Endothelial cell of umbilical vein (primary cell): Measurements from ENCODE around the gene SLFN14. TPM values are rescaled to one million over a fixed set of nuclear protein-coding genes. Genes with fewer than 3 reads are reported as not detected.
"Not testable (repeated sequence)": the region's sequence is repeated elsewhere in the genome, so short reads cannot be mapped to it uniquely, and the experiment has no call there.

Experiments used
- BruUV-seq: library from RNA; stranded (reverse); fragments of 400-500 nt; replicated peaks from 2 replicates; lab custom pipeline; 2021; lab: Mats Ljungman, UMichigan
- CTCF ChIA-PET: fragments of 300-600, 350-600 bp; sonication (Branson Sonifier 250); formaldehyde crosslinking; loops from one replicate; lab custom pipeline; 2021; ENCODE audit warnings: antibody characterized with exemption, inconsistent platforms; lab: Charles Lee
- POLR2A ChIA-PET: fragments of 300-600, 350-600 bp; sonication (Branson Sonifier 250); formaldehyde crosslinking; loops from one replicate; lab custom pipeline; 2021; ENCODE audit warnings: antibody characterized with exemption, inconsistent platforms; lab: Charles Lee
- DNase-seq: peaks from one replicate; pipeline ENCODE4 v3.0.0-alpha.2; 2011; ENCODE audit warnings: low read depth, low spot score
- FAIRE-seq: peaks from 2 replicates; lab custom pipeline; 2011; peaks lifted over from hg19 to GRCh38; lab: Jason Lieb, UNC
- H2AFZ ChIP-seq: 2 replicates; pipeline ENCODE4 v1.6.0; 2012; ENCODE audit warnings: low read depth, low read length, control low read depth, inconsistent platforms
- H3K27ac ChIP-seq: 2 replicates; pipeline ENCODE4 v1.5.1; 2011; ENCODE audit warnings: low read depth, mild to moderate bottlenecking, control low read depth, low read length, moderate library complexity; ENCODE audit not compliant: insufficient read depth
- H3K27me3 ChIP-seq, 2 experiments: 2 replicates each; pipeline versions ENCODE4 v1.6.0 to v1.6.1; 2011; ENCODE audit warnings: low read length in 2 of 2, mixed read lengths in 1 of 2; ENCODE audit not compliant: control insufficient read depth in 2 of 2, insufficient read depth in 2 of 2
- H3K36me3 ChIP-seq, 2 experiments: 2 replicates in 1 of 2; 3 replicates in 1 of 2; pipeline ENCODE4 v1.5.1; 2011; ENCODE audit warnings: low read length in 2 of 2, mild to moderate bottlenecking in 1 of 2, moderate library complexity in 1 of 2; ENCODE audit not compliant: control insufficient read depth in 2 of 2, insufficient read depth in 2 of 2; ENCODE audit errors: extremely low read depth in 1 of 2
- H3K4me1 ChIP-seq: 3 replicates; pipeline ENCODE4 v1.5.1; 2011; ENCODE audit warnings: mild to moderate bottlenecking, low read length; ENCODE audit not compliant: control insufficient read depth, insufficient read depth; ENCODE audit errors: extremely low read depth
- H3K4me2 ChIP-seq: 2 replicates; pipeline ENCODE4 v1.6.1; 2011; ENCODE audit warnings: low read length, control low read depth, mixed read lengths; ENCODE audit not compliant: insufficient read depth
- H3K4me3 ChIP-seq, 3 experiments: fragments of 200-600 bp in 1 of 3; sonication (generic), shearing (Covaris generic) in 1 of 3; replicated peaks in 1 of 3; 2 replicates each; pipeline ENCODE4 v1.5.1; 2011 to 2016; ENCODE audit warnings: control low read depth in 3 of 3, low read length in 3 of 3, mild to moderate bottlenecking in 2 of 3, inconsistent platforms in 1 of 3, low read depth in 1 of 3, moderate library complexity in 1 of 3; ENCODE audit not compliant: insufficient read depth in 1 of 3
- H3K79me2 ChIP-seq: 2 replicates; pipeline ENCODE4 v1.6.0; 2012; ENCODE audit warnings: low read length, inconsistent platforms; ENCODE audit not compliant: control insufficient read depth, insufficient read depth
- H3K9ac ChIP-seq: replicated peaks from 2 replicates; pipeline ENCODE3; 2011; ENCODE audit warnings: low read length, control low read depth; ENCODE audit not compliant: insufficient read depth; ENCODE audit errors: extremely low read depth
- H3K9me1 ChIP-seq: replicated peaks from 3 replicates; pipeline ENCODE4 v1.6.0; 2011; ENCODE audit warnings: mild to moderate bottlenecking, low read length; ENCODE audit not compliant: control insufficient read depth, insufficient read depth; ENCODE audit errors: extremely low read depth
- H3K9me3 ChIP-seq: replicated peaks from 2 replicates; pipeline ENCODE4 v1.5.1; 2012; ENCODE audit warnings: low read length, inconsistent platforms; ENCODE audit not compliant: control insufficient read depth, insufficient read depth
- H4K20me1 ChIP-seq: replicated peaks from 2 replicates; pipeline ENCODE3; 2011; ENCODE audit warnings: mild to moderate bottlenecking, low read length; ENCODE audit not compliant: control insufficient read depth, insufficient read depth; ENCODE audit errors: extremely low read depth
- EZH2 ChIP-seq: IDR thresholded peaks from 2 replicates; pipeline ENCODE4 v1.6.1; 2012; ENCODE audit warnings: borderline replicate concordance, low read depth, mild to moderate bottlenecking, moderate library complexity, low read length, inconsistent platforms; ENCODE audit not compliant: severe bottlenecking
- FOS ChIP-seq: IDR thresholded peaks from 2 replicates; pipeline ENCODE4 v1.6.1; 2011; ENCODE audit warnings: mild to moderate bottlenecking, low read length, moderate library complexity, borderline replicate concordance; ENCODE audit not compliant: insufficient read depth
- GATA2 ChIP-seq: IDR thresholded peaks from 2 replicates; pipeline ENCODE4 v1.7.0; 2011; ENCODE audit warnings: low read depth, mild to moderate bottlenecking, moderate library complexity, mixed read lengths, low read length; ENCODE audit not compliant: insufficient read length, insufficient read depth
- JUN ChIP-seq: IDR thresholded peaks from 2 replicates; pipeline ENCODE4 v1.6.1; 2011; ENCODE audit warnings: borderline replicate concordance, low read depth; ENCODE audit not compliant: insufficient read length, insufficient read depth
- MYC ChIP-seq: IDR thresholded peaks from one replicate; pipeline ENCODE4 v1.6.1; 2011; ENCODE audit warnings: mild to moderate bottlenecking, low read depth, low read length
- POLR2A ChIP-seq: IDR thresholded peaks from 2 replicates; pipeline ENCODE4 v1.6.1; 2012; ENCODE audit warnings: low read depth, mild to moderate bottlenecking, control low read depth, low read length
- POLR2AphosphoS5 ChIP-seq: IDR thresholded peaks from 2 replicates; pipeline ENCODE4 v1.6.1; 2012; ENCODE audit warnings: low read depth, mild to moderate bottlenecking, control low read depth, low read length, moderate library complexity; ENCODE audit not compliant: insufficient read depth
- dilution Hi-C: fragments of 300-500 bp; cut with MboI; formaldehyde crosslinking; loops from one replicate; pipeline ENCODE4 v1.15.0; 2019; ENCODE audit warnings: low sequenced_read_pairs; ENCODE audit not compliant: extremely low pct_ligation_motif_present
- intact Hi-C: fragments of 100-400 bp; cut with micrococcal nuclease; formaldehyde crosslinking; loops from one replicate; pipeline ENCODE4 v1.10.0; 2022
- polyA plus RNA-seq, 4 experiments: library from polyadenylated mRNA; depleted of rRNA in 3 of 4; stranded (reverse) in 3 of 4; unstranded in 1 of 4; fragments of >200 nt; gene quantifications; 2 replicates each; pipeline versions ENCODE4 v1.2.1 to v1.2.3, GENCODE V29; 2011 to 2012; ENCODE audit warnings: missing spikeins in 1 of 4
- total RNA-seq: library from RNA; stranded (reverse); gene quantifications from 2 replicates; pipeline ENCODE4 v1.2.3, GENCODE V29; 2021
- TF ChIP-seq, protein P1 (sequence below), 2 donors: IDR thresholded peaks; 1 replicate in 1 of 2; 2 replicates in 1 of 2; pipeline ENCODE4 v1.5.1; 2011; ENCODE audit warnings: low read length in 2 of 2, mild to moderate bottlenecking in 2 of 2, moderate library complexity in 2 of 2, control low read depth in 1 of 2, inconsistent platforms in 1 of 2, low read depth in 1 of 2; ENCODE audit not compliant: insufficient read depth in 1 of 2; ENCODE audit errors: extremely low read depth in 1 of 2
- TF ChIP-seq, protein P2 (sequence below): IDR thresholded peaks from 2 replicates; pipeline ENCODE4 v1.6.1; 2011; ENCODE audit not compliant: insufficient read depth, insufficient read length

Gene SLFN14
- total and polyA plus RNA-seq, 2 donors (not counting 3 experiments of a cell fraction or from before 2014, with no cell fraction given) = not detected

DNA sequence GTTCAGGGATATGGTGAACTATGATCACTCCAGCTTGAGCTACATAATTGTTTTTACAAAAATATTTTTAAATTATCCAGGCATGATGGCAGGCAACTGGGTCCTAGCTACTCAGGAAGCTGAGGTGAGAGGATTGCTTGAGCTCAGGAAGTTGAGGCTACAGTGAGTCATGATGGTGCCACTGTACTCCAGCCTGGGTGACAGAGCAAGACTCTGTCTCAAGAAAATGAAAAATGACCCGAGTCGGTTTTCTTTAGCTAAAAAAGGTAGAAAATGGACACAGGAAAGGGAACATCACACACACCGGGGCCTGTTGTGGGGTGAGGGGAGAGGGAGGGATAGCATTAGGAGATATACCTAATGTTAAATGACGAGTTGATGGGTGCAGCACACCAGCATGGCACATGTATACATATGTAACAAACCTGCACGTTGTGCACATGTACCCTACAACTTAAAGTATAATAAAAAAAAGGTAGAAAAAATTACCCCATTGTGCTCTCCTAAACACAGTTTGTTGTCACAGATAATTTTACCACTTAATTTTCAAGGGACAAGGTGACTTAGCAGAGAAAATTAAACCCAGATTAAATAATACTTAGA, 38.9 kb downstream of the SLFN14 start:
- H2AFZ ChIP-seq, H3K4me1 ChIP-seq, H3K9ac ChIP-seq, BruUV-seq, FAIRE-seq, H3K4me3 ChIP-seq, H3K4me2 ChIP-seq, H3K27ac ChIP-seq, dilution Hi-C loops, POLR2A ChIA-PET, intact Hi-C loops, H3K9me3 ChIP-seq, H3K36me3 ChIP-seq, H3K79me2 ChIP-seq, DNase-seq, H3K9me1 ChIP-seq, H4K20me1 ChIP-seq: not testable (repeated sequence)
- peak; percentile 23 for TF ChIP-seq FOS
- TF ChIP-seq JUN = peak; percentile 33
- peaks cover 14 to 27% of the 10 kb centered on the region in 2 experiments for H3K27me3 ChIP-seq
- CTCF ChIA-PET = interaction anchor here (1.2 to 2.6 kb wide), 5 partner anchors 12 to 209 kb away, joined by 3 to 10 read pairs (median 4); no protein-coding TSS in a partner anchor

DNA sequence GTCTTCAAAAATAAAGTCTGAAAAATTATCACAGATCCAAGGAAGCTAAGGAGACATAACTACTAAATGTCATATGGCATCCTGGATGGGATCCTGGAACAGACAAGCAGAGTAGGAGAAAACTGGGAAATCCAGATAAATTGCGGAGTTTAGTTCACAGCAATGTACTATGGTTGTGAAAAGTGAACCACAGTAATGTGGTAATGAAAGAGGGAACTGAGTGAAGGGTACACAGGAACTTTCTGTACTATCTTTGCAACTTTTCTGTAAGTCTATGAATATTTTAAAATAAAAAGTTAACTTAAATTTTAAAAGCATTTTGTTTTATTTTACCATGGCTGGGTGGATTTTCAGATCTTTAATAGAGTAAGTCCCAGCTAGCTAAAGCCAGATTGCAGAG, 39.5 kb downstream of the SLFN14 start:
- DNase-seq = no peak
- H3K4me3 ChIP-seq = no peak overlapping the region
- POLR2A ChIA-PET = no interaction called here
- H3K4me1 ChIP-seq = peaks cover 10% of the 10 kb centered on the region
- no peak overlapping the region for H2AFZ ChIP-seq
- no TSS peak for BruUV-seq
- no peaks in the 10 kb centered on the region for H3K9me3 ChIP-seq
- dilution Hi-C loops (no loop called here), intact Hi-C loops (no loop called here)
- FAIRE-seq = no peak
- H3K9ac ChIP-seq = no peak overlapping the region
- no peaks in the 10 kb centered on the region for H3K9me1 ChIP-seq
- H4K20me1 ChIP-seq = no peaks in the 10 kb centered on the region
- H3K27ac ChIP-seq = no peak overlapping the region
- no peak overlapping the region for H3K4me2 ChIP-seq
- peaks cover 16 to 31% of the 10 kb centered on the region in 2 experiments for H3K27me3 ChIP-seq
- CTCF ChIA-PET = interaction anchor here (1.2 to 2.0 kb wide), 2 partner anchors 12 to 18 kb away, joined by 3 to 6 read pairs; no protein-coding TSS in a partner anchor
- no peaks in the 10 kb centered on the region for H3K79me2 ChIP-seq
- H3K36me3 ChIP-seq = no peaks in the 10 kb centered on the region
- TF ChIP-seq FOS = no peak
- TF ChIP-seq POLR2A = no peak
- TF ChIP-seq GATA2 = no peak
- no peak for TF ChIP-seq POLR2AphosphoS5
- TF ChIP-seq JUN = no peak
- no peak for TF ChIP-seq EZH2
- TF ChIP-seq MYC = no peak
- TF ChIP-seq, protein P1, sequence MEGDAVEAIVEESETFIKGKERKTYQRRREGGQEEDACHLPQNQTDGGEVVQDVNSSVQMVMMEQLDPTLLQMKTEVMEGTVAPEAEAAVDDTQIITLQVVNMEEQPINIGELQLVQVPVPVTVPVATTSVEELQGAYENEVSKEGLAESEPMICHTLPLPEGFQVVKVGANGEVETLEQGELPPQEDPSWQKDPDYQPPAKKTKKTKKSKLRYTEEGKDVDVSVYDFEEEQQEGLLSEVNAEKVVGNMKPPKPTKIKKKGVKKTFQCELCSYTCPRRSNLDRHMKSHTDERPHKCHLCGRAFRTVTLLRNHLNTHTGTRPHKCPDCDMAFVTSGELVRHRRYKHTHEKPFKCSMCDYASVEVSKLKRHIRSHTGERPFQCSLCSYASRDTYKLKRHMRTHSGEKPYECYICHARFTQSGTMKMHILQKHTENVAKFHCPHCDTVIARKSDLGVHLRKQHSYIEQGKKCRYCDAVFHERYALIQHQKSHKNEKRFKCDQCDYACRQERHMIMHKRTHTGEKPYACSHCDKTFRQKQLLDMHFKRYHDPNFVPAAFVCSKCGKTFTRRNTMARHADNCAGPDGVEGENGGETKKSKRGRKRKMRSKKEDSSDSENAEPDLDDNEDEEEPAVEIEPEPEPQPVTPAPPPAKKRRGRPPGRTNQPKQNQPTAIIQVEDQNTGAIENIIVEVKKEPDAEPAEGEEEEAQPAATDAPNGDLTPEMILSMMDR (IDR thresholded peaks at IDR 0.05; ENCODE audit: extremely low read depth in 1 of 2, insufficient read depth in 1 of 2, low read depth in 1 of 2, low read length in 2 of 2) = no peak
- TF ChIP-seq, protein P2, sequence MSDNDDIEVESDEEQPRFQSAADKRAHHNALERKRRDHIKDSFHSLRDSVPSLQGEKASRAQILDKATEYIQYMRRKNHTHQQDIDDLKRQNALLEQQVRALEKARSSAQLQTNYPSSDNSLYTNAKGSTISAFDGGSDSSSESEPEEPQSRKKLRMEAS = no peak
